SKM-1 (cell line): Measurements from ENCODE around the gene SLC6A17.

ENCODE experiments used
- DNase-seq: peaks from one replicate; lab custom pipeline; 2025; ENCODE audit not compliant: unreplicated experiment; lab: John Stamatoyannopoulos, UW

SLC6A17 gene

DNA sequence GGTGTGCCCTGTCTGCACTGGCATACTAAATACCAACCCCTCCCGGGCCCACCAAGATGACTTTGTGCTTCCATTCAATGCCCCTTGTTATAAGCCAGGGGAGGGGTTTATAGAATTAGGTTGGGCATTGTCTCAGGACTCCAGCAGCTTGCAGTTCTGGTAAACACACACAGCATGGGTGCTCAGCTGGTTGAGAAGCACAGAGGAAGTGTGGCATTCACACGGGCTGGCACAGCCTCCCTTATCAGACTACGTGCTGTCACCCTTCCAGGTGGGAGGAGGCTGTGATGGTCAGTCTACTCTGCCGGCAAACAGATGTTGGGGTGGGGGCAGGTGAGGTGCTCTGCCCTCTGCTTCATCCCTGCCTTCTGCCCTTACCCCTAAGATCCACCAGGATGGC, 15.0 kb upstream of the SLC6A17 start:
- DNase-seq: no peak

DNA sequence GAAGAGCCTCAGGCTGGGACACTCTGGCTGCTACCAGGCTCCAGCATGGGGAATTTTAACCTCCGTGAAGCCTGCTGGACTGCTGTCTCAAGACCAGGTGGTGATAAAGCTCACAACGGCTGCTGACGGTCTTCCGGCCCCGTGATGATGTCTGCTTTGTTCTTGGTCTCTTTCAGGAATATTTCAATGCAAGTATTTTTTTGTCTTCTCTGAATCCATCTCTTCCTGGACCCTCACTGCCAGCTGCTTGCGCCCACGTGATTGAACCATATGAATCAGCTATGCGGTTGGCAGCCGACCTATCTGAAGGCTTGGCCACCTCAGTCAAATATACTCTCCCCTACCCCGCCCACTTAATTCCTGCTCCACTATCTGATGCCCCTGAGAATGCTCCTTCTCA, 14.6 kb upstream of the SLC6A17 start:
- DNase-seq: no peak

DNA sequence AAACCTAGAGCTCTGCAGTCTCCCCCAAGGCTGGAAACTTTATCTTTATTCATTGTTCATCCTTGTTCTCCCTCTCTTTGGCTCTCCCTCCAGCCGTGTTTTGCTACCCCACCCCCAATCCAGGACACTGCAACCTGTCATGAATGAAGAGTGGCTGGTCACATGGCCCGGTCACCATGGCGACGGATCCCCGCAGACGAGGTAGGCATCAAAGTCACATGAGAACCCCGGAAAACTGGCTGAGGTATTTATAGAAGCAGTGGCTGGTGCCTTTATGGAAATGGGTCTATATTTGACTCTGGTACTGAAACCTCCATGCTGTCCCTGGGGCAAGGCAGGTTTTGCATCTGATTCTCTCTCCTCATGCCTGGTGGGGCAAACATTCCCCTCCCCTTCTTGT, 13.4 kb upstream of the SLC6A17 start:
- no peak for DNase-seq

DNA sequence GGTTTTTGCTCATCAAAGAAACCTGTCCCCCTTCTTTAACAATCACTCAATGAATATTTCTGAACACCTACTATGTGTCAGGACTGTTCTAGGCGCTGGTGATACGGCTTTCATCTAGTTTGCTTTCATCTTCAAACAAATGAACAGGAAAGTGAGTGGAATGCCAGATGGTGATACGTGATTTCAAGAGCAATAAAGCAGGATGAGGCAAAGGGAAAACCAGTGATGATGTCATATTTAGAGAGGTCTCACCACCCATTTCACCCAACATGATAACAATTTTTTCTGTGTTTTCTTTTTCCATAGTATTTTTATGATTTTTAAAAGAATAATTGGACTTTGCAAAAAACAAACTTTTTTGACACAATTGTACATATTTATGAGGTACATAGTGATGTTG, 11.3 kb upstream of the SLC6A17 start:
- DNase-seq: no peak

DNA sequence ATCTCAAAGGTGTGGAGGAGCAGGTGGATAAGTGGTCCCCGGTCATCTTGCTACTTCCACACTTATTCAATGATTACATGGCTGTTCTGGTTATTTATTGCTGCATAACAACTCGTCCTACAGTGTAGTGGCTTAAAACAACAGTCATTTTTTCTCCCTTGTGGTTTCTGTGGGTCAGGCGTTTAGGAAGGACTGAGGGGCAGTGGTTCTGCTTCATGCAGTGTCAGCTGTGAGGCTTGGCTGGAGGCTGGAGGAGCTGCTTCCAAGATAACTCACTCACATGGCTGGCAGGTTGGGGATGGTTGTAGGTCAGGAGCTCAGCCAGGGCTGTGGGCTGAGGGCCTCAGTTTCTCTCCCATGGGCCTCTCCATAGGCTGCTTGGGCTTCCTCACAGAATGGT, 5.9 kb upstream of the SLC6A17 start:
- DNase-seq: no peak

DNA sequence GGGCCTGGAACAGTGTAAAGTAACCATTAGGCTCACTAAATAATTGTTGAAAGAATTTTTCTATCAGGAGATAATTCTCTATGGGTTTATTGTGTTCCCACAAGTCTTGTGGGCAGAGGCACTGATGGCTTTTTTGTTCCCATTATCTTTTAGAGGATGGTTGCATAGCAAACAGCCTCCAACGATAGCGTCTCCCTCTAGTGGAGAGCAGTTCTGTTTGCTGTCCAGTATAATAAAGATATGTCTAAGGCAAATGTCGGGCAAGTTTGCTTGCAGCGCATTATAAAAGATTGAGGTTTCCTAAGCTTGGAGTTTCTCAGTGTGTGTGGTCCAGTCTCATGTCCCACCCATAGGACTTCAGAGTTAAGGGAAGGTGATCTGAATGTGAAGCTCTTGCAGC, 1.3 kb upstream of the SLC6A17 start:
- no peak for DNase-seq

DNA sequence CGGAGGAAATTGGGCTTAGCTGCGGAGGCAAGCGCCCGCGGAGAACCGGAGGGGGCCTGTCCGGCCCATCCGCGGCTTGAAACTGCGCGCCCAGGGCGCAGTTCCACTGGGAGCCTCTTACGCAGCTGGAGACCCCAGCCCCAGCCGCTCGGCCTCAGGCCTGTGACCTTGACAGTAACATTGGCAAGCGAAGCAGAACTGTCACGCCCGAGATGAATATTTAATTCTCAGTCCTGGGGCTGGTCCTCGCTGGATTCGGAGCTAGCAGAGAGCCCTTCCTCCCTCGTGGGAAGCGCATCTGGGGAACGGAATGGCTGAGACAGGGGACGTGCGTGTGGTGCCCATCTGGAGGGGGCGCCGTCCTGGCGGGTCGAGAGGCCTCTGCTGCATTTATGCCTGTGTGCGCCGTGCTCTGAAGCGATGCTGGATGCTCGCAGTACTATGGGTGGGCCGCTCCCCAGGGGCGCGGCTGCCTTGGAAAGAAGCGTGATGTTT, 928 bp downstream of the SLC6A17 start:
- no peak for DNase-seq

DNA sequence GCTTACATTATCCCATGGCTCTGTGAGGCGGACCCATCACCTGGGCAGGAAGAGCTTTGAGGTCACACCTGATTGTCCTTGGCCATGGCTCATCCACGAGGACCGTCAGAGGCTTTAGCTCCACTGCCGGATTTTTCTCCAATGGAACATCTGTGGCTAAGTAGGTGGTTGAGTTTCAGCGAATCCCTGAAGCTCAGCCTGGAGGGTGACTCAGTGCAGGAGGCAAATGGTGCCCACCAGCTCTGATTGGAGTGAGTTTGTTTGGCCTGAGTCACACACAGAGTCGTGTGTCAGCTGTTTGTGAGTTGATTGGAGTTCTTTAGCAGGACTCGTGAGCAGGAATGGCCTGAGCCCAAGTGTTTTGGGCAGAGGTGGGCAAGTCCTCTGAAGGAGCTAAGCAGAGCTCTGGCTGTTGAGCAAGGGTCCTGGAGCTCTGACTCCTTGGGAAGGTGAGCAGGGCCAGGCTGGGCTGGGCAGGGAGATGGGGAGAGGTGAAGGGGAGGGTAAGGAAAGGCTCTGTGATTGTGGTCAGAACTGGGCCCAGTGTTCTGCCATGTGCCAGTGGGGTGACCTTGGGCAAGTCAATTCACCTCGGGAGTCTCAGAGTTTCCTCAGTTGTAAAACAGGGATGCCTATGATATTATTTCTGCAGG, 2.0 kb downstream of the SLC6A17 start:
- no peak for DNase-seq

DNA sequence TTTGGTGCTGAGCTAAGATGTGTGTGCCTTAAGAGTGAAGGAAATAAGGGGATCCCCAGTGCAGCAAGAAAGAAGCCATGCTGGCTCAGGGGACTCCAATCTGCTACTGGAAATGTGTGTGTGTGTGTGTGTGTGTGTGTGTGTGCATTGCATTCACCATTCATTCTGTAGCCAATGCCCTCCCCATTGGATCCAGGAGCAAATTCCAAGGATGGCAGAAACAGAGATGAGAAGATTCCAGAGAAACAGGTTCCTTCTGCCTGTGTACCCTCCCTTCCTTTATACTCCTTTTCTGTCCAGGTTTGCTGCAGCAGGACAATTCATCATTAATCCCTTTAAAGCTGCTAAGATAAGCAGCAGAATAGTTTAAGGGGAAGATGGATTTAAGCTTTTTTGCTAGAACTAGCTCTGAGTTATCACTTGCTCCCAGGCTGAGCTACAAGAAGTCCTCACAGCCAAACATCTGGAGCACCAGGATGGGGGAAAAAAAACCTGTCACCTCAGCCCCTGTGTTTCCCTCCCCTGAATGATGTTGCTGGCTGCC, 3.2 kb downstream of the SLC6A17 start:
- no peak for DNase-seq

DNA sequence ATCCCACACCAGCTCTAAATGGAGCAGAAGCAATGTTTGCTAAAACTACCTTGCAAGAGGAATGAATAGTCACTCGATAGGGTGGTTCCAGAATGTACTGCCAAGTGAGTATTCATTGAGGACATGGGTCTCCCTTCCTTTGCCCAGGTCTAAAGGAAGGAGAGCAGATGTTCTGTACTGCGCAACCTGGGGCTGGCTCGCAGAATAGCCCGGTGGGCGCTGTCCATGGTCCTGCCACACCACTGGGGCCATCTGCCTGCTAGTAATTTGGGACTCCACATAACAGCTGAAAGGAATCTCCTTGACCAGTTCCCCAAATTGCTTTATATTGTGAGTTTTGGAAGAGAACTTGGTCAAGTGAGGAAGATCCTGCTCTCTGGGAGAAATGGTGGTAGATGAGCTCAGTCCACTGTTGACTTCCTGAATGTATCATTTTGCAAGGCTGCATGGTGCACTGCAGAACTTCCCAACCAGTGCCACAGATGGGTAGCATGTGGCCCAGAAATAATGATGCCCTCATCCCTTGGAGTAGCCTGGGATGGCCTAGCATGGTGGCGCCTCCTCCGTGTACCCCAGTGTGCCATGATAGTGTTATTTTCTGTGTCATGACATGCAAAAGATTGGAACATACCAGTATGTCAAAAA, 5.7 kb downstream of the SLC6A17 start:
- no peak for DNase-seq

DNA sequence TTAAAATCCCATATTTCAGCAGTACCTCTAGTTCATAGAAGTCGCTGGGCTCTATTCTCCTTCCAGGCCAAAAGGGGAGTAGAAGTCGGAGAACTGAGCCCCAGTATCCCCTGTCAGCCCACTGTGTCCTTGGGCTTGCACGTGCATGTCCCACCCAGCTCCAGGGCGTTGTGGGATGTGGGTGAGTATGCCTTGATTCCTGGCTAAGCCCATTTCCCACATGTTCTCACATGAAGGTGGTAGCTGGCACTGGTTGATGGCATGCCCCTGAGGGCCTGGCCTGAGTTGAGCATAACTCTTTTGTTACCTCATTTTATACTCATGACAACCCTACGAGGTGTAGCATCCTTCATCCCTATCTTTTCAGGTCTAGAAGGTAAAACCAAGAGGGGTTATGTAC, 8.0 kb downstream of the SLC6A17 start:
- no peak for DNase-seq

DNA sequence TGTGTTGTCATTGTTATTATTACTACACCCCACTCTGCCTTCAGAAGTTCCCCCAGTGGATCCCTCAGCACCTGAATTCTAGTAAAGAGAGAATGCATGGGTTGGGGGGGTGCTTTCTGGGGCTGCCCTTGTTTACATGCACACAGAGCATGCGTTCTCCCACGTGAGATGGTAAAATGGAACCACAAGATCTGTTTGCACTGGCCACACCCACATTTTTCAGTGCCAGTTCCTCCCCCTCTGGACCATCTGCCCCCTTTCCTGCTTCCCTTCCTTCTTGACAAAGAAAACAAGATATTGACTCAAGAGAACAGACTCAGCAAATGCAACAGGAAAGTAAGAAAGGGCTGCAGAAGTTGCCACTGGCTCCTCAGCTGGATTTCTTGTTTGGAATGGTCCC, 8.9 kb downstream of the SLC6A17 start:
- no peak for DNase-seq

DNA sequence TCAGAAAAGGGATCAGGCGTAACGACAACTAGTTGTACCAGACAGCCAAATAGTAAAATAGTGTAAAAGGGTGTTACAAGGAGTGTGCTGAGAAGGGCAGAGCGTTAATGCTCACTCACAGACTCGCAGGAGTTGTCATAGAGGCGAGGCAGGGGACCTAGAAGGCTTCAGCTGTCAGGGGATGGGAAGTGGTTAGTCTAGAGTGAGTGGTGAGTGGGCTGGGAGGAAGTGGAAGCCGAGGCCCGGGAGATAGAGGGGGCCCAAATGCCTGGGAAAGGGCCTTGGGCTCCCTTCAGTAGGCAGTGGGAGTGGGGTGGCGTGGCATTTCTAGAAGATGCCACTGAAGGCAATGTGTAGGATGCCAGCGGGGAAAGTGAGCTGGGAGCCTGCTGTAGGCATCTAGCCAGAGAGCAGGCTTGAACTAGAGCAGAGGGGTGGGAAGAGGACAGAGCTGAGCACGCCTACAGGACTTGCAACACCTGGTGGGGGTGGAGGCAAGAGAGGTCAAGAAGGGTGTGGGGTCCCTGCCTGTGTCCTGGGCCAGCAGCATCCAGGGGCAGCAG, 10.3 kb downstream of the SLC6A17 start:
- DNase-seq: no peak

DNA sequence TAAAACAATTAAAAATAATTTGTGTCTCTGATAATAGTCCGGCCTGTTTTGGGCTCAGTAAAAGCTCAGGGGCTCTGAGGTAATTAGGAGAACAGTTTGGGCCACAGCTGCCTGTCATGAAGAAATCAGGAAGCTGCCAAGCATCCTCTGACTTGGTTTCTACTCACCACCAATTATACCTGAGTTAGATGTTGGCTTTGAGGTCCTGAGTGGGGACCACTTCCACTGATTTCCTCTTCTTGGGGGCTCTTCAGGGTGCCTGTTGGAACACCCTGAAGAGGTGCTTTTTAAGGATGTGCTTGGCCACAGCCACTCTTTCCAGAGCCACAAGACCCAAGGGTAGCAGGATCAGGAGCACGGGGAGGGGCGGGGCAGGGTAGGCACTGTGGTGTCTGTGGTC, 10.9 kb downstream of the SLC6A17 start:
- DNase-seq: no peak

DNA sequence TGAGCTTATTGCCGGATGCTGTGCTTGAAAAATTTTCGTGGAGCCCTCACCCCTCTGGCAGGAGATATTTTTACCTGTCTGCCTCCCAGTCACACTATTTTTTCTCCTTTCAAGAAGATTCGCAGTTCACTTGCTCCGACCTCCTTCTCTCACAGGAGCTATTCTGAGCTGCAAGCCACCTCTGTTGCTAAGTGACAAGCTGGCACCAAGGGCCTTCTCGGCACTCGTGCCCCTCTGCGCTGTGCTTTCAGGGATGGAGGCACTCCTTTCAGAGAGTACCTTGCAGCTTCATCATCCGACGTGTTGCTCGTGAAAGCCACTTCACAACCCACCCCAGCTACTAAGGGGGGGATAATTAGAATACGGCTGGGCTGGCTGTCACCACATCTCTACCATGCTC, 11.6 kb downstream of the SLC6A17 start:
- DNase-seq: no peak

DNA sequence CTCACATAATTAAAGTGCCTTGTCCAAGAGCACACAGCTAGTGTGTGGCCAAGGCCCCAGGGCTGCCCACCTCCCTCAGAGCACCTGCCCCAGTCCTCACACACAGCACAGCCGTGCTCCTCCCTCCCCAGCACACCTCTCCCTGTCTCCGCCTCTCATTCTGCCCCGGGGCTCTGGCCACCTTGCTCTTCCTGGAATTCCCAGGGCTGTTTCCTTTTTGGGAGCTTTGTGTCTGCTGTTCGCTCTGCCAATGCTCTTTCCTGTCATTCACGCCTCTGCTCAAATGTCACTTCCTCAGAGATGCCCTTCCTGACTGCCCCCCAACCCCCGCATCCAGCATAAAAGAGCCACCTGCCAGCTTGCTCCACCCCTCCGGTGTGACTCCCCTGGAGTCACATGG, 13.3 kb downstream of the SLC6A17 start:
- DNase-seq: no peak

DNA sequence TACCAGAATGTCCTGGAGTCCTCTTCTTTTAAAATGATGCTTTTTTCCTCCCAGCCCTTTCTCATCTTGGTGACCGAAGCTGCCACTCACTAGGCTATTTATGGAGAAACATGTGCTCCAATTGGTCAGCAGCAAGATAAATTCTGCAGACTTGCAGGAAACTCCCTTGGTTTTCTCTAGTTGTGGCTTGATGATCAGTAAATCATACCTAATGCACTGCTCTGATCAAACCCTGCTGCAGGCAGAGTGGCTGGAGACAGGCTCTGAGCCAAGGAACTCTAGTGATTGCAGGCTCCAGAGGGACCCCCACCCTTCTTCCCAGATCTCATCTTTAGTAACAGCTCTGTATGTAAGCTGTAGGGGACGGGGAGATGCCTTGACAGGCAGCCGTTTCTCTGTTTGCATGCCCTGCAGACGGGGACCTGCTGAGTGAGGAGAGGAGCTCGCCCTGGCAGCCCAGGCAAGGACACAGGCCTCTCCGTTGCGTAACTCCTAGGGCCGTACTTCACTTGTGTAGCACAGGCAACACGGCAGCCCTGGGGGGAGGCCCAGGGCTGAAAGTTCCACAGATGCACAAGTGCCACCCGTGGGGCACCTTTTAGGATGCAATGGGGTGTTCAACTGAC, 14.5 kb downstream of the SLC6A17 start:
- DNase-seq: no peak

DNA sequence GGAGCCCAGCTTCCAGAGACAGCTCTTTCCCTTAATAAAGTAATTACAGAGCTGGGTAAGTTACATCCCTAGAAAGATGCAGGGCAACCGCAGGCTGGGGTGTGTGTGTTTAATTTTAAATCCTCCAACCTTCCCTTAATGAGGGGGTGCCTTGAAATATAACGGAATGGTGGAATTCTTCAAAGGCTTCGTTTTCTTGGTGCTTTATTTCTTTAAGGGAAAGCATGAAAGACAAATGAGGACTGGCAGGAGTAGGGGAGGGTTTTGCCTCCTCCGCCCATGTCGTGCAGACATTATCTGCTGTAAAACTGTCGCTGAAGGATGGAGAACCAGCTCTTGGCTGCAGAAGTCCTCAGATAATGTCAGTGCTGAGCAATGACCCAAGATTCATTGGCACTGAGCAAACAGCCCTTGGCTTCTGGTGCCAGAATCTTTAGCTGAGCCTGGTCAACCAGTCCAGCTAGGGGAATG, 15.5 kb downstream of the SLC6A17 start:
- no peak for DNase-seq

DNA sequence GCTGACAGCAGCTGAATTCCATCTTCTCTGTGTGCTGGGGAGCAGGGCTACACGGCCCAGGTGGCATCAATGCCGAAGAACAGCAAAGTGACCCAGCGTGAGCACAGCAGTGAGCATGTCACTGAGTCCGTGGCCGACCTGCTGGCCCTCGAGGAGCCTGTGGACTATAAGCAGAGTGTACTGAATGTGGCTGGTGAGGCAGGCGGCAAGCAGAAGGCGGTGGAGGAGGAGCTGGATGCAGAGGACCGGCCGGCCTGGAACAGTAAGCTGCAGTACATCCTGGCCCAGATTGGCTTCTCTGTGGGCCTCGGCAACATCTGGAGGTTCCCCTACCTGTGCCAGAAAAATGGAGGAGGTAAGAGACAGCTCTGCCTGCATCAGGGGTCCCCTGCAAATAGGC, 16.6 kb downstream of the SLC6A17 start:
- no peak for DNase-seq

DNA sequence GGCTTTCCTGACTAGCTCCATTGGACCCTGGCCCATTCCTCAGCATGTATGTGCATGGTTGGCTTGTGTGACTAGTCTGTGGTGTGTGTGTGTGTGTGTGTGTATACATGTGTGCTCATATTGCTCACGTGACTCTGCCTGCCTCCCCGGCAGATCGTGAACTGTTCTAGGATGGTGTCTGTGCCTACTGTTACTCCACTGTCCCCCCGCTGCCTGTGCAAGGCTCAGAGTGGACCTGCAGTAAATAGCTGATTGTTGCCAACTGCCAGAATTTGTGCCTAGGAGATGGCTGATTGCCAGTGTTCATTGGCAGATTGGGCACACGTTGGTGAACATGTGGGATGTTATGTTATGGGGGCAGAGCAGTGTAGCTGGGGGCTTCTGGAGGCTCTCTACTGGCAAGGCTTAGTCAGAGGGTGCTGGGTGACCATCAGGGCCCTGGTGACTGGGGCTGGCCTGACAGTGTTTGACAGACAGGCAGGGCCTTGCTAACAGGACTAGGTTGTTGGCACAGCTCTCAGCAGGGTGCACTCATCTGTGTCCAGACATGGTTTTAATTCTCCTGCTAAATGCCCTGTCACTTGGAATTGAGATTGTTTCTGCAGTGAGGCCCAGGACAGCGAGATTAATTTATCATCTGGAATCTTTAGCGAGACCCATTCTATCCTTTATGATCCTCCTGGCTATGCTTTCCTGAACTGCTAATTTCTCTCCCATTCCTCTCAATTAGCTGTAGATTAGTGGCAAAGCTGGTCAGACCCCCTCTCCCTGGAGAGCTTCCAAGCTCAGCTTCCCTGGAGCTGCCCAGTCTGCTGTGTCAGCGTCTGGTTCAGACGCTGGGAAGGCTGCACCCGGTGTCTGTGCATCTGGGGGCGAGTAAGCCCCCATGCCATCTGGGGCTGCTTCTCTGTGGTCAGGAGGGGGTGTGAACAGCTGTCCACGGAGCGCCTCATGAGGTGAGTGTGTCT, 20.8 kb downstream of the SLC6A17 start:
- DNase-seq: no peak

DNA sequence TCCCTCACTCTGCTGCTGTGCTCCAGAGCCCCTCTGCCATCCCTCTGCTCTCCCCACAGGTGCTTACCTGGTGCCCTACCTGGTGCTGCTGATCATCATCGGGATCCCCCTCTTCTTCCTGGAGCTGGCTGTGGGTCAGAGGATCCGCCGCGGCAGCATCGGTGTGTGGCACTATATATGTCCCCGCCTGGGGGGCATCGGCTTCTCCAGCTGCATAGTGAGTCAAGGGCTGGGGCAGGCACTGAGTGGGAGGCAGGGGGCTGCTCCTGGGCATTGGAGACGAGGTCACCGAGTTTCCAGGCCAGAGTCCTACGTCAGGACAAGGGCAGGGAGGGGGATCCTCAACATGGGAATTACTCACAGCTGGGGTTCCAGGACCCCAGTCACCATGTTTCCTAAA, 21.7 kb downstream of the SLC6A17 start:
- DNase-seq: no peak
